GM21528 (cell line): ENCODE measurements around the gene NSMCE3.

Source experiments
- ATAC-seq: cut with Tn5 transposase; IDR thresholded peaks from one replicate; pipeline ENCODE4 v1.9.1; 2021; ENCODE audit warnings: mild to moderate bottlenecking, moderate library complexity; ENCODE audit not compliant: unreplicated experiment, low FRiP score

NSMCE3 gene

GRCh38 chr15:29223640-29224039 lies 46.0 kb downstream of the NSMCE3 start:
- no peak for ATAC-seq

- no peak for ATAC-seq
Observed at GRCh38 chr15:29222129-29222853, 47.3 kb downstream of the NSMCE3 start.

GRCh38 chr15:29220852-29221251 lies 48.8 kb downstream of the NSMCE3 start:
- no peak for ATAC-seq

- ATAC-seq: no peak
Observed at GRCh38 chr15:29216955-29217354, 52.7 kb downstream of the NSMCE3 start.
